HepG2 (cell line): Measurements from ENCODE around the gene LDLRAD4. TPM values are rescaled to one million over a fixed set of nuclear protein-coding genes. Genes with fewer than 3 reads are reported as not detected.

Source experiments
- ATF7 ChIP-seq, 2 experiments: fragments of 450-650 bp in 1 of 2; sonication (generic) in 1 of 2; formaldehyde crosslinking in 1 of 2; IDR thresholded peaks; 2 replicates each; pipeline versions ENCODE4 v1.4.0 to v1.6.1; 2016 to 2020; ENCODE audit warnings: antibody characterized with exemption in 1 of 2, mild to moderate bottlenecking in 1 of 2, missing genetic modification reagents in 1 of 2
- GABPB1 ChIP-seq: IDR thresholded peaks from 2 replicates; pipeline ENCODE4 v1.6.1; 2016; ENCODE audit warnings: mild to moderate bottlenecking, missing genetic modification reagents, moderate library complexity, missing compliant biosample characterization
- NR2F1 ChIP-seq, 2 experiments: fragments of 450-650 bp in 1 of 2; formaldehyde crosslinking in 1 of 2; IDR thresholded peaks; 2 replicates each; pipeline versions ENCODE4 v1.5.0 to v1.6.1; 2016 to 2020; ENCODE audit warnings: mild to moderate bottlenecking in 1 of 2, missing compliant biosample characterization in 1 of 2, missing genetic modification reagents in 1 of 2, moderate library complexity in 1 of 2
- RXRA ChIP-seq: sonication (generic); formaldehyde crosslinking; IDR thresholded peaks from 2 replicates; pipeline ENCODE4 v1.5.1; 2020; ENCODE audit warnings: missing genetic modification reagents
- SETDB1 ChIP-seq: sonication (generic); formaldehyde crosslinking; IDR thresholded peaks from 2 replicates; pipeline ENCODE4 v1.5.1; 2020; ENCODE audit warnings: missing genetic modification reagents, mild to moderate bottlenecking, borderline replicate concordance
- ZFP1 ChIP-seq: IDR thresholded peaks from 2 replicates; pipeline ENCODE4 v1.6.1; 2016
- ZMYM4 ChIP-seq: sonication (generic); formaldehyde crosslinking; IDR thresholded peaks from 2 replicates; pipeline ENCODE4 v1.8.1; 2023; ENCODE audit warnings: mild to moderate bottlenecking, missing genetic modification reagents
- ZNF451 ChIP-seq: sonication (generic); formaldehyde crosslinking; IDR thresholded peaks from 2 replicates; pipeline ENCODE4 v1.5.0; 2020; ENCODE audit warnings: mild to moderate bottlenecking, missing genetic modification reagents
- ZNF614 ChIP-seq: IDR thresholded peaks from 2 replicates; pipeline ENCODE4 v1.6.1; 2018; ENCODE audit warnings: missing biosample characterization, missing genetic modification reagents, inconsistent platforms, borderline replicate concordance
- ZNF781 ChIP-seq: sonication (generic); formaldehyde crosslinking; IDR thresholded peaks from 2 replicates; pipeline ENCODE4 v1.5.1; 2020; ENCODE audit warnings: borderline replicate concordance, mild to moderate bottlenecking, missing genetic modification reagents; ENCODE audit errors: not compliant biosample characterization
- ZNF891 ChIP-seq: sonication (generic); formaldehyde crosslinking; IDR thresholded peaks from 2 replicates; pipeline ENCODE4 v1.5.0; 2020; ENCODE audit warnings: mild to moderate bottlenecking, missing genetic modification reagents
- polyA plus RNA-seq, 8 experiments: library from polyadenylated mRNA; depleted of rRNA in 3 of 8; stranded (reverse) in 7 of 8; unstranded in 1 of 8; fragments of >200 nt; fragmentation: Illumina TruSeq in 4 of 8; extraction: Trizol in 4 of 8; gene quantifications; 2 replicates each; pipeline versions ENCODE4 v1.2.1 to v1.2.3, GENCODE V29; 2011 to 2016; ENCODE audit warnings: low read depth in 4 of 8, missing spikeins in 1 of 8, mixed read lengths in 1 of 8; ENCODE audit not compliant: insufficient read depth in 1 of 8
- total RNA-seq, 5 experiments: library from RNA; depleted of rRNA; stranded (reverse); fragments of >200 nt; fragmentation: Illumina TruSeq; extraction: Trizol; gene quantifications; 2 replicates each; pipeline ENCODE4 v1.2.3, GENCODE V29; 2016; ENCODE audit warnings: low read depth in 1 of 5
- TF ChIP-seq, protein P1 (sequence below): conservative IDR thresholded peaks from 2 replicates; pipeline ENCODE4 v1.6.1; 2018; ENCODE audit warnings: missing genetic modification reagents
- TF ChIP-seq, protein P2 (sequence below): sonication (generic); formaldehyde crosslinking; IDR thresholded peaks from 2 replicates; pipeline ENCODE4 v1.4.0; 2020; ENCODE audit warnings: mild to moderate bottlenecking, missing genetic modification reagents
- TF ChIP-seq, protein P3 (sequence below), 2 experiments: sonication (generic) in 1 of 2; formaldehyde crosslinking in 1 of 2; IDR thresholded peaks; 2 replicates each; pipeline versions ENCODE4 v1.5.1 to v1.6.1; 2011 to 2020; ENCODE audit warnings: borderline replicate concordance in 1 of 2, low read depth in 1 of 2, low read length in 1 of 2, mild to moderate bottlenecking in 1 of 2, missing genetic modification reagents in 1 of 2, moderate library complexity in 1 of 2
- TF ChIP-seq, protein P4 (sequence below): sonication (generic); formaldehyde crosslinking; IDR thresholded peaks from 2 replicates; pipeline ENCODE4 v1.4.0; 2020; ENCODE audit warnings: missing genetic modification reagents

Gene LDLRAD4
- total and polyA plus RNA-seq, 2 of the 13 experiments (the other 11 are each of a cell fraction or from before 2014, with no cell fraction given): 13.6 to 20.9 TPM

DNA sequence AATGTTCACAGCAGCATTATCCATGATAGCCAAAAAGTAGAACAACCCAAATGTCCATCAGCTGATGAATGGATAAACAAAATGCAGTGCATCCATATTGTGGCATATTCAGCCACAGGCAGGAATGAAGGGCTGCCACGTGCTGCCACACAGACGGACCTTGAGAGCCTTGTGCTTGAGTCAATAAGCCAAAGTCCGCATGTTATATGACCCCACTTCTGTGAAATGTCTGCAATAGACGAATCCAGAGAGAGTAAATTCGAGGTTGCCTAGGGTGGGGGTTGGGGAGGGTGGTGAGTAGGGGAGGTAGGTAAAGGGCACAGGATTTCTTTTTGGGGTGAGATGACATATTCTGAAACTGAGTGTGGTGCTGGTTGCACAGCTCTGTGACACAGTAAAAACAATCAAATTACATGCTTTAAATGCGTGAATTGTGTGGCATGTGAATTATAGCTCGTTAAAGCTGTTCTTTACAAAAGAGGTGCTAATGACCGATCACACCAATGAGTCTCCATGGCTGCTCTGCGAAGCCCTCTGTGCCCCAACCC lies 38.9 kb upstream of the LDLRAD4 start (continued):
- TF ChIP-seq, protein P1, sequence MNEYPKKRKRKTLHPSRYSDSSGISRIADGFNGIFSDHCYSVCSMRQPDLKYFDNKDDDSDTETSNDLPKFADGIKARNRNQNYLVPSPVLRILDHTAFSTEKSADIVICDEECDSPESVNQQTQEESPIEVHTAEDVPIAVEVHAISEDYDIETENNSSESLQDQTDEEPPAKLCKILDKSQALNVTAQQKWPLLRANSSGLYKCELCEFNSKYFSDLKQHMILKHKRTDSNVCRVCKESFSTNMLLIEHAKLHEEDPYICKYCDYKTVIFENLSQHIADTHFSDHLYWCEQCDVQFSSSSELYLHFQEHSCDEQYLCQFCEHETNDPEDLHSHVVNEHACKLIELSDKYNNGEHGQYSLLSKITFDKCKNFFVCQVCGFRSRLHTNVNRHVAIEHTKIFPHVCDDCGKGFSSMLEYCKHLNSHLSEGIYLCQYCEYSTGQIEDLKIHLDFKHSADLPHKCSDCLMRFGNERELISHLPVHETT (CRISPR knock-in tag): 0 out of 2 replicates have a peak, but pooled peaks have one; percentile 67
- TF ChIP-seq SETDB1 (CRISPR knock-in tag): 0 out of 2 replicates have a peak, but pooled peaks have one; percentile 21
- no peak for TF ChIP-seq ZNF891 (CRISPR knock-in tag)
- TF ChIP-seq, protein P2, sequence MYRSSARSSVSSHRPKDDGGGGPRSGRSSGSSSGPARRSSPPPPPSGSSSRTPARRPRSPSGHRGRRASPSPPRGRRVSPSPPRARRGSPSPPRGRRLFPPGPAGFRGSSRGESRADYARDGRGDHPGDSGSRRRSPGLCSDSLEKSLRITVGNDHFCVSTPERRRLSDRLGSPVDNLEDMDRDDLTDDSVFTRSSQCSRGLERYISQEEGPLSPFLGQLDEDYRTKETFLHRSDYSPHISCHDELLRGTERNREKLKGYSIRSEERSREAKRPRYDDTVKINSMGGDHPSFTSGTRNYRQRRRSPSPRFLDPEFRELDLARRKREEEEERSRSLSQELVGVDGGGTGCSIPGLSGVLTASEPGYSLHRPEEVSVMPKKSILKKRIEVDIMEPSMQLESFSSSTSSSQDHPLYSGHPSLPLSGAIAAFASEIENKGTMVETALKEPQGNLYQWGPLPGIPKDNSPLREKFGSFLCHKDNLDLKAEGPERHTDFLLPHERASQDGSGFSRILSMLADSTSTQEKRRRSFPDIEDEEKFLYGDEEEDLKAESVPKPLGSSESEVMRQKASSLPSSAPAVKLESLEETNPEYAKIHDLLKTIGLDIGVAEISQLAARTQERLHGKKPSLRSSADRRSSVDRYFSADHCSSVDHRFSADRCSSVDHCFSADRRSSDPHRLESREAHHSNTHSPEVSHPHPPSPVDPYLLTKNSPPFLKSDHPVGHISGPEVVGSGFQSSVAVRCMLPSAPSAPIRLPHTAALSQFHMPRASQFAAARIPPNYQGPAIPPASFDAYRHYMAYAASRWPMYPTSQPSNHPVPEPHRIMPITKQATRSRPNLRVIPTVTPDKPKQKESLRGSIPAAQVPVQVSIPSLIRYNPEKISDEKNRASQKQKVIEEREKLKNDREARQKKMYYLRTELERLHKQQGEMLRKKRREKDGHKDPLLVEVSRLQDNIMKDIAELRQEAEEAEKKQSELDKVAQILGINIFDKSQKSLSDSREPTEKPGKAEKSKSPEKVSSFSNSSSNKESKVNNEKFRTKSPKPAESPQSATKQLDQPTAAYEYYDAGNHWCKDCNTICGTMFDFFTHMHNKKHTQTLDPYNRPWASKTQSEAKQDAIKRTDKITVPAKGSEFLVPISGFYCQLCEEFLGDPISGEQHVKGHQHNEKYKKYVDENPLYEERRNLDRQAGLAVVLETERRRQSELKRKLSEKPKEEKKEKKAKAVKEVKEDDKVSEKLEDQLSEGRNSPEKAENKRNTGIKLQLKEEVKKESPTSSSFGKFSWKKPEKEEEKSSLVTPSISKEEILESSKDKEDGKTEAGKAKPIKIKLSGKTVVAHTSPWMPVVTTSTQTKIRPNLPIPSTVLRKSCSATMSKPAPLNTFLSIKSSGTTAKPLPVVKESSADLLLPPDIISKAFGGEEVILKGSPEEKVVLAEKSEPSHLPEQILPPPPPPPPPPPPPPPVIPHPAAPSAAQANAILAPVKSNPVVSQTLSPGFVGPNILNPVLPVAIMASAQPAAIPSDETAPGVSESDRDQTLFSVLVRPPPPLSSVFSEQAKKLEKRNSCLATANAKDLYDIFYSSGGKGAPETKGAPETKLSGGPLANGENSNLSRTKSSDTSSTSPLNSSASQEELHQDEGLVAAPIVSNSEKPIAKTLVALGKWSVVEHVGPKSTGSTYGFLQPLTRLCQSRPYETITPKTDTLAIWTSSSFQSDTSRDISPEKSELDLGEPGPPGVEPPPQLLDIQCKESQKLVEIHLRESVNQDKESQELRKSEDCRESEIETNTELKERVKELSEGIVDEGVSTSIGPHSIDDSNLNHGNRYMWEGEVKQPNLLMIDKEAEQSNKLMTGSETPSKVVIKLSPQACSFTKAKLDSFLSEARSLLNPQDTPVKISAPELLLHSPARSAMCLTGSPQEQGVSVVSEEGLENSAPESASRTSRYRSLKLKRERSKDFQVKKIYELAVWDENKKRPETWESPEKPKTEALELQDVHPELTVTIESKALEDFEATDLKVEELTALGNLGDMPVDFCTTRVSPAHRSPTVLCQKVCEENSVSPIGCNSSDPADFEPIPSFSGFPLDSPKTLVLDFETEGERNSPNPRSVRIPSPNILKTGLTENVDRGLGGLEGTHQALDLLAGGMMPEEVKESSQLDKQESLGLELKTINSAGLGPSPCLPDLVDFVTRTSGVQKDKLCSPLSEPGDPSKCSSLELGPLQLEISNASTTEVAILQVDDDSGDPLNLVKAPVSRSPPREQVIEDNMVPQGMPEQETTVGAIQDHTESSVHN (CRISPR knock-in tag): no peak
- peak; percentile 83 for TF ChIP-seq ZFP1
- TF ChIP-seq ATF7 (IDR thresholded peaks at IDR 0.05): no peak
- peak; percentile 33; the same call in 1 of the 2 replicates for TF ChIP-seq ATF7 (CRISPR knock-in tag; IDR thresholded peaks at IDR 0.05)
- no peak for TF ChIP-seq ZNF781
- peak in 1 of 2 experiments; percentile 71; a peak in 2 of 4 replicates for TF ChIP-seq NR2F1 (CRISPR knock-in tag; IDR thresholded peaks at IDR 0.05)
- peak; percentile 78 for TF ChIP-seq ZNF451 (CRISPR knock-in tag)
- TF ChIP-seq GABPB1 (CRISPR knock-in tag): peak; percentile 45; the same call in 1 of the 2 replicates
- TF ChIP-seq ZMYM4 (CRISPR knock-in tag): peak; percentile 96
- peak; percentile 79 for TF ChIP-seq ZNF614 (CRISPR knock-in tag)
- TF ChIP-seq, protein P3, sequence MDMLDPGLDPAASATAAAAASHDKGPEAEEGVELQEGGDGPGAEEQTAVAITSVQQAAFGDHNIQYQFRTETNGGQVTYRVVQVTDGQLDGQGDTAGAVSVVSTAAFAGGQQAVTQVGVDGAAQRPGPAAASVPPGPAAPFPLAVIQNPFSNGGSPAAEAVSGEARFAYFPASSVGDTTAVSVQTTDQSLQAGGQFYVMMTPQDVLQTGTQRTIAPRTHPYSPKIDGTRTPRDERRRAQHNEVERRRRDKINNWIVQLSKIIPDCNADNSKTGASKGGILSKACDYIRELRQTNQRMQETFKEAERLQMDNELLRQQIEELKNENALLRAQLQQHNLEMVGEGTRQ (IDR thresholded peaks at IDR 0.05; ENCODE audit: low read depth, low read length): peak; percentile 58
- TF ChIP-seq, protein P3 (CRISPR knock-in tag; IDR thresholded peaks at IDR 0.05; ENCODE audit: borderline replicate concordance): 0 out of 2 replicates have a peak, but pooled peaks have one; percentile 68
- TF ChIP-seq, protein P4, sequence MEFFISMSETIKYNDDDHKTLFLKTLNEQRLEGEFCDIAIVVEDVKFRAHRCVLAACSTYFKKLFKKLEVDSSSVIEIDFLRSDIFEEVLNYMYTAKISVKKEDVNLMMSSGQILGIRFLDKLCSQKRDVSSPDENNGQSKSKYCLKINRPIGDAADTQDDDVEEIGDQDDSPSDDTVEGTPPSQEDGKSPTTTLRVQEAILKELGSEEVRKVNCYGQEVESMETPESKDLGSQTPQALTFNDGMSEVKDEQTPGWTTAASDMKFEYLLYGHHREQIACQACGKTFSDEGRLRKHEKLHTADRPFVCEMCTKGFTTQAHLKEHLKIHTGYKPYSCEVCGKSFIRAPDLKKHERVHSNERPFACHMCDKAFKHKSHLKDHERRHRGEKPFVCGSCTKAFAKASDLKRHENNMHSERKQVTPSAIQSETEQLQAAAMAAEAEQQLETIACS (CRISPR knock-in tag): no peak
- TF ChIP-seq RXRA (CRISPR knock-in tag): peak; percentile 70; the same call in 1 of the 2 replicates
